Measurements from ENCODE around the gene GPR35.

Gene GPR35

DNA sequence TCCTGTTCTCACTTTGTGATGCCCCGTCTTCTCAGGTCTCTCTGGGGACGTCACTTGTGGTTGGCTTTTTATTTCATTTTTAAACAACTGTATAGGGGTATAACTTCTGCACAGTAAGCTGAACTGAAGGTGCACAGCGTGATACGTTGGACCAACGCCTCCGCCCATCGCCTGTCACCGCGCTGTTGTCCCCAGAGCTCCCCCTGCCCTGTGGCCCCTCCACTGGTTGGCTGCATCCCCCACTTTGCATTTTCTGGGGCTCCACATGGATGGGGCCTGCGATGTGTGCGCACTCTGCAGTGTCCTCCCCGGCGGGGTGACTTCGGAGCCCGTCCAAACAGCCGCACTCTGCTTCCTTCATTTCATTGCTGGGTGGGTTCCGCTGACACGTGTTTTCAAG, 14.3 kb downstream of the GPR35 start:
- TF ChIP-seq, protein P1, sequence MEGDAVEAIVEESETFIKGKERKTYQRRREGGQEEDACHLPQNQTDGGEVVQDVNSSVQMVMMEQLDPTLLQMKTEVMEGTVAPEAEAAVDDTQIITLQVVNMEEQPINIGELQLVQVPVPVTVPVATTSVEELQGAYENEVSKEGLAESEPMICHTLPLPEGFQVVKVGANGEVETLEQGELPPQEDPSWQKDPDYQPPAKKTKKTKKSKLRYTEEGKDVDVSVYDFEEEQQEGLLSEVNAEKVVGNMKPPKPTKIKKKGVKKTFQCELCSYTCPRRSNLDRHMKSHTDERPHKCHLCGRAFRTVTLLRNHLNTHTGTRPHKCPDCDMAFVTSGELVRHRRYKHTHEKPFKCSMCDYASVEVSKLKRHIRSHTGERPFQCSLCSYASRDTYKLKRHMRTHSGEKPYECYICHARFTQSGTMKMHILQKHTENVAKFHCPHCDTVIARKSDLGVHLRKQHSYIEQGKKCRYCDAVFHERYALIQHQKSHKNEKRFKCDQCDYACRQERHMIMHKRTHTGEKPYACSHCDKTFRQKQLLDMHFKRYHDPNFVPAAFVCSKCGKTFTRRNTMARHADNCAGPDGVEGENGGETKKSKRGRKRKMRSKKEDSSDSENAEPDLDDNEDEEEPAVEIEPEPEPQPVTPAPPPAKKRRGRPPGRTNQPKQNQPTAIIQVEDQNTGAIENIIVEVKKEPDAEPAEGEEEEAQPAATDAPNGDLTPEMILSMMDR (IDR thresholded peaks at IDR 0.05): no peak
- H3K36me3 Mint-ChIP-seq (ENCODE audit: low read depth): no peaks in the 10 kb centered on the region
- H3K9me3 Mint-ChIP-seq: peaks cover 19% of the 10 kb centered on the region
- peaks cover 11% of the 10 kb centered on the region for H3K4me1 Mint-ChIP-seq
- H3K27ac Mint-ChIP-seq: no peak overlapping the region
- no peak overlapping the region for H3K4me3 Mint-ChIP-seq
- DNase-seq: no peak
- H3K27me3 Mint-ChIP-seq (ENCODE audit: low read depth, poor library complexity): peaks cover 60% of the 10 kb centered on the region

DNA sequence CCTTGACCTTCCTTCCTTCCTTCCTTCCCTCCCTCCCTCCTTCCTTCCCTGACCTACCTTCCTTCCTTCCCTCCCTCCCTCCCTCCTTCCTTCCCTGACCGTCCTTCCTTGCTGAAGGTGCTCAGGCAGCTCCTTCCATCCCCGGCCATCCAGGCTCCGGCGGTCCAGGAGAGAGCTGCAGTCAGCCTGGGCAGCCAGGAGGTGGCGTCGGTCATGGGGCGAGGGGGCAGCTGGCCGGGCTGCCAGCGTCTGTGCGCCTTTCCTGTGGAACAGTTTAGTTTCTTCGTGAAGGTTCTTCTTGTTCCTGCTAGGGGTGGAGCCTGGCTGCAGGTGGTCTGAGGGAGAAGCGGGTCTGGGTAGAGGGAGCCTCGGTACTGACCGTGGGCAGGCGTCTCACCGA, 15.7 kb downstream of the GPR35 start:
- H3K4me1 Mint-ChIP-seq: peaks cover 11% of the 10 kb centered on the region

DNA sequence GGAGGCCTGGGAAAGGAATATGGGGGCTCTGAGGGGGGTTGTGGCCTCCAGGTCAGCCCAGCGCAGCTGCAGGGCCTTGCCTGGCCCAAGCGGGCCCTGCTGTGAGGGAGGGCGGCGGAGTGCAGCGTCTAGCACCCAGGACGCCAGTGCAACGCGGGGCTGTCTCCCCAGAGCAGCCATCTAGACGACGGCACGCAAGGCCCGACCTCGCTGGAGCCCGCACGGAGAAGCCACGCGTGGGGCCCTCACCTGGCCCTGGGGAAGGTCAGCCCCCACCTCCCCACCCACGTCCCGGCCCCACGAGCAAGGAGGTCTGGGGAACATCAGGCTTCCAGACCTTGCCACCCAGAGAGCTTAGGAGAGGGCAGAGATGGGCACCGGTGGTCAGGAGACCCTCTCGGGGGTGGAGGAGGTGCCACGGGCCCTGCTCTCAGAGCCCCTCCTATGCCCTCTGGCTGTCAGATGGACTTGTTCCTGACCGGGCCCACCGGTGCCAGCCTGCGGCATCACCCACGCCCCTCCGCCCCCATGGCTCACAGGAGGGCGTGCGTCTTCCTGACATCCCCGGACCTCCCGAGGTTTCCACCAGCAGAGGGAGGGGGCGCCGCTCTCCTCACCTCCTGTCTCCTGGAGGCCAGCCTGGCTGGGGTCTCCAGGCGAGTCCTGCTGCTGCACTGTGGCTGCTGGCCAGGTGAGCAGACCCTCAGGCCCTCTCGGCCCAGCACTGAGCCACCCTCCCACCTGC, 17.0 kb downstream of the GPR35 start:
- Mint-ChIP-seq H3K27ac (no peak overlapping the region), H3K4me3 (no peak overlapping the region), H3K27me3 (ENCODE audit: low read depth, poor library complexity) (peaks cover 57% of the 10 kb centered on the region), H3K9me3 (peaks cover 8% of the 10 kb centered on the region), H3K36me3 (ENCODE audit: low read depth) (no peaks in the 10 kb centered on the region), H3K4me1 (peaks cover 11% of the 10 kb centered on the region)
- TF ChIP-seq, protein P1 (IDR thresholded peaks at IDR 0.05): no peak
- no peak for DNase-seq

More for the DNA sequence above, 15.7 kb downstream of the GPR35 start:
- Mint-ChIP-seq H3K36me3 (ENCODE audit: low read depth) (no peaks in the 10 kb centered on the region), H3K4me3 (no peak overlapping the region), H3K9me3 (peaks cover 8% of the 10 kb centered on the region), H3K27ac (no peak overlapping the region), H3K27me3 (ENCODE audit: low read depth, poor library complexity) (peaks cover 66% of the 10 kb centered on the region)
- TF ChIP-seq, protein P1 (IDR thresholded peaks at IDR 0.05): peak; percentile 44
- peak; percentile 74 for DNase-seq

DNA sequence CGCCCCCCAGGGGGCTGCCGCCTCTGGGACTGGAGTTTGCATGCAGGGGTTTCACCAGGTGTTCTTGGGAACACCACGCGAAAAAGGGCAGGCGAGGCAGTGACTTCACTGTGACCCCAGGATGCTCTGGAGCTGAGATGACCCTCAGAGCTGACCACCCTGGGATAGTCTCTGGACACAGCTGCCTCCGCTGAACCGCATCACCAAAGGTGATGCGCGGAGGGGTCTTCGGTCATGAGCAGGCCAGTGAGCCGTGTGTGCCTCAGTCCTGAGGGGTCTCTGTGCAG, 17.5 kb downstream of the GPR35 start:
- TF ChIP-seq, protein P1 (IDR thresholded peaks at IDR 0.05): no peak
- Mint-ChIP-seq H3K9me3 (peaks cover 8% of the 10 kb centered on the region), H3K36me3 (ENCODE audit: low read depth) (no peaks in the 10 kb centered on the region), H3K27me3 (ENCODE audit: low read depth, poor library complexity) (peaks cover 57% of the 10 kb centered on the region), H3K4me1 (peaks cover 16% of the 10 kb centered on the region), H3K27ac (no peak overlapping the region), H3K4me3 (no peak overlapping the region)
- no peak for DNase-seq

DNA sequence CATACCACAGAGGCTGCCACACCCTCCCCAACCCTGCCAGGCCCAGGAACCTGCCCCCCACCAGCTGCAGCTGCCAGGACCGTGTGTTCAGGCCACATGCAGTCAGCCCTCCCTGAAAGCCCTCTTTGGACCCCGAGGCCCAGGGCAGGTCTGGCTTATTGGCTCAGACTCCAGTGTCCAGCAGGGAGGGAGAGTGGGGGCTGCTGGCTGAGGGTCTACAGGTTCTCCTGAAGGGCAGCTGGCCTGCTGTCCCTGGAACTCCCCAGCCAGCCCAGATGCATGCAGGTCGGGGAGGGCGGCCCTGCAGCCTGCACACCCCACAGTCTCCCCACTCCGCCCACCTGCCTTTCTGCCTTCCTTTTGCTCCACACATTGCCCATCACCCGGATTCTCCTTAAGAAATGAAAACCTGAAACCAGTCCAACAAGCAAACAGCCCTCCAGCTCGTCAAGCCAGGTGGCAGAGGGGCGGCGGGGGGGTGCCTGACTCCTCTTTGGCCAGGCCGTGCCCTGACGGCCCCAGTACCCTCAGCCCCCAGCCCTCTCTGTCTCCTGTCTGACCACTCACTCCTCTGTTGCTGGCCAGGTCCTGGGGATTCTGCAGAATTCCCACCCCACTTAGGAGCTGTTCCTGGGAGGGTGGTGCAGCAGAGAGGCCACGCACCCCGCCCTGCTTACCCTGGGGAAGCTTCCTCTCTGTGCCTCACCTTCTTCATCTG, 18.0 kb downstream of the GPR35 start:
- Mint-ChIP-seq H3K36me3 (ENCODE audit: low read depth) (no peaks in the 10 kb centered on the region), H3K27ac (no peak overlapping the region), H3K4me1 (peaks cover 18% of the 10 kb centered on the region), H3K4me3 (no peak overlapping the region), H3K9me3 (peaks cover 5% of the 10 kb centered on the region), H3K27me3 (ENCODE audit: low read depth, poor library complexity) (peaks cover 57% of the 10 kb centered on the region)
- TF ChIP-seq, protein P1 (IDR thresholded peaks at IDR 0.05): no peak
- DNase-seq: no peak

DNA sequence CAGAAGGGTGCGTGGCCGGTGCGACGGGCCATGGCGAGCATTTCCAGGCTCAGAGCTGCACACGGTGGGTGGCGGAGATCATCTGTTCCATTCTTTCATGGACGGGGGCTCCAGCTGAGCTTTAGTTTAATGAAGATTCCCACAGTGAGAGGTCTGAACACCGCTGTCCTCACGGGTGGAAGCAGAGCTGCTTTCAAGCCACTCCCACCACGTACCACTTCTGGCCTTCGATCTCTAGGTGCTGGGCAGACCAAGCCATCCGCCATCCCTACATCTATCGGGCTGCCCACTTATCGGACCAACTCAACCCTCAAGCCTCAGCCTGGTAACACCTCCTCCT, 18.5 kb downstream of the GPR35 start:
- TF ChIP-seq, protein P1 (IDR thresholded peaks at IDR 0.05): no peak
- no peak for DNase-seq
- Mint-ChIP-seq H3K9me3 (peaks cover 2% of the 10 kb centered on the region), H3K4me1 (peaks cover 23% of the 10 kb centered on the region), H3K4me3 (no peak overlapping the region), H3K27me3 (ENCODE audit: low read depth, poor library complexity) (peaks cover 57% of the 10 kb centered on the region), H3K36me3 (ENCODE audit: low read depth) (no peaks in the 10 kb centered on the region), H3K27ac (no peak overlapping the region)

All from nephron progenitor cell (in vitro differentiated cells).